Astrocyte of the spinal cord (primary cell): ENCODE measurements around the gene CYTH1.

Experiments
- DNase-seq: peaks from one replicate; pipeline ENCODE4 v3.0.0; 2011; ENCODE audit warnings: low read depth, low spot score
- H3K4me3 ChIP-seq: 2 replicates; pipeline ENCODE4 v1.5.1; 2011; ENCODE audit warnings: low read depth, mild to moderate bottlenecking, low read length, moderate library complexity
- in situ Hi-C: cut with HindIII; loops from 2 replicates; pipeline ENCODE4 v1.10.0; 2017; ENCODE audit warnings: low sequenced_read_pairs
- TF ChIP-seq, protein P1 (sequence below): IDR thresholded peaks from 2 replicates; pipeline ENCODE4 v1.5.1; 2012; ENCODE audit warnings: low read depth, mild to moderate bottlenecking, low read length, inconsistent platforms

CYTH1 gene

DNA sequence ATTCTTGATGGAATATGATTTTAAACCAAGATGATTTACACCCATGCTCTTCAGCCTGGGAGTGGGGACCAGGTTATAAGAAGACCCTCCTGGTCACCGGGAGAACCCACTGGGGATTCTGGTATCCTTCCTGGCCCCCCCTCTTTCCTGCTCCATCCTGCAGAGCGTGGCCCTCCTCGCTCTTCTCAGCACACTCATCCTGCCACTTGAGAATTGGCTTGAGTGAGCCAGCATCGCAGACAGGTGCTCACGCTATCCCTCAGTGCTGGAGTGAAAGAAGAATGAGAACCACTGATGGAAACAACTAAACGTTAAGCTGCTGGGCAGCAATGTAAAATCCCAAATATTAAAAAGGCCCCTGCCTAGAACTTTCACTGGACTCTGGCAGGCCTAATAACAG, 98.0 kb downstream of the CYTH1 start:
- in situ Hi-C loops, result no loop called here

DNA sequence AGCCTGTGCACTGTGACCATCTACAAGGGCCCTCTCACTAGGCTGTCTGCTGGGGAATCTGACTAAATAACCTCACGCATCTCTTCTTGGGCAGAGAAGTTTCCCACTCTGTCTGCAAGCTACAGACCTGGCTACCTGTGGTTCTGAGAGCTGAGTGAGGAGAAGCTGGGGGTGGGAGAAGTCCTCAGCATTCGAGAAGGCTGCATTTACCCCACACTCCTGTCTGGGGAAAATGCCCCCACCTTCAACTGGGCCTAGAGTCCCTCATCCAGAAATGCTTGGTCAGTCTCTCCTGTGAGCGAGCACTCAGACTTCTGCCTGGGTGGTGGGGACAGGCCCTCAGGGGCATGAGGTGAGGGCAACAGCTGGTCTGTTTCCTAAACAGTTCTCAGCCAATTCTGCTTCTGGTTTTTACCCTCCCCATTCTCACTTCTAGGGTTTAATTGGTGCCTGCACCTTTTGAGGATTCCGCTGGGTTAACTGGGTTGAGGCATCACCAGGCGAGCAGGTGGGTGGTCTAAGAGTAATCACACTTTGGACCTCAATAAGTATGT, 98.6 kb downstream of the CYTH1 start:
- TF ChIP-seq, protein P1, sequence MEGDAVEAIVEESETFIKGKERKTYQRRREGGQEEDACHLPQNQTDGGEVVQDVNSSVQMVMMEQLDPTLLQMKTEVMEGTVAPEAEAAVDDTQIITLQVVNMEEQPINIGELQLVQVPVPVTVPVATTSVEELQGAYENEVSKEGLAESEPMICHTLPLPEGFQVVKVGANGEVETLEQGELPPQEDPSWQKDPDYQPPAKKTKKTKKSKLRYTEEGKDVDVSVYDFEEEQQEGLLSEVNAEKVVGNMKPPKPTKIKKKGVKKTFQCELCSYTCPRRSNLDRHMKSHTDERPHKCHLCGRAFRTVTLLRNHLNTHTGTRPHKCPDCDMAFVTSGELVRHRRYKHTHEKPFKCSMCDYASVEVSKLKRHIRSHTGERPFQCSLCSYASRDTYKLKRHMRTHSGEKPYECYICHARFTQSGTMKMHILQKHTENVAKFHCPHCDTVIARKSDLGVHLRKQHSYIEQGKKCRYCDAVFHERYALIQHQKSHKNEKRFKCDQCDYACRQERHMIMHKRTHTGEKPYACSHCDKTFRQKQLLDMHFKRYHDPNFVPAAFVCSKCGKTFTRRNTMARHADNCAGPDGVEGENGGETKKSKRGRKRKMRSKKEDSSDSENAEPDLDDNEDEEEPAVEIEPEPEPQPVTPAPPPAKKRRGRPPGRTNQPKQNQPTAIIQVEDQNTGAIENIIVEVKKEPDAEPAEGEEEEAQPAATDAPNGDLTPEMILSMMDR, result no peak
- H3K4me3 ChIP-seq, result no peak overlapping the region
- no peak for DNase-seq
- in situ Hi-C loops, result no loop called here

More for the DNA sequence above, 98.0 kb downstream of the CYTH1 start:
- H3K4me3 ChIP-seq, result no peak overlapping the region
- TF ChIP-seq, protein P1, result no peak
- DNase-seq, result no peak

DNA sequence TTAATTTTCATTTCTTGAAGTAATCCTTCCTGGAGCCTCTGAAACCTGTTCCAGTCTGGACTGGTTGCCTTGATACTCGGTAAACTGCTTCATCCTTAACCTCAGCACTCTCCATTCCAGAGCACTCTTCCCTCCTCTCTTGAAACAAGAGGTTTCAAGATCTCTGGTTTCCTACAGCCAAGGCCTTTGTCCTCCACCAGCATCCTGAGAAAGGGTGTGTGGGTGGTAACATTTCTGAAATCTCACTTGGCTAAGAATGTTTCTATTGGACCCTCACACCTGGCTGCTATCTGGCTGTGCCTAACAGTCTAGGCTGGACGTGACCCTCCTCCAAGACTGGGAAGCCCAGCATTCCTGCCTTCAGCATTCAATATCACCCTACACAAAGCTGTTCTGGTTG, 99.7 kb downstream of the CYTH1 start:
- TF ChIP-seq, protein P1, result no peak
- in situ Hi-C loops, result no loop called here
- H3K4me3 ChIP-seq, result no peak overlapping the region
- no peak for DNase-seq

DNA sequence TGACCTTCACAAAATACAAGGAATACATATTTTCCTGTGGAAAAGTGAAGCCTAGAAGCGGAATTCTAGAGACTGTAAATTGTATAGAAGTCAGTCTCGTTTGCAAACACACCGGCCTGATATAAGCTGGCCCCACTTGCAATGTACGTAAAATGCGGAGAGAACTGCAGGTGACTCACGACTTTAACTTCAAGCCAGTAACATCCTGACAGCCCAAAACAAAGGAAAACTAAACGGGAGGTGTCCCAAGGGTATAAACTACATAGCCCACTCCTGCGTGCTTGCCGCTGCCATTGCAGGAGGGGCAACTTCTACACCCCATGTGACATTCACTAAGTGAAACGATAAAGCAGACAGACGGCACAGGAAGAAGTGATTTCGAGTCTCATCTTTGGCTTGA, 101.6 kb downstream of the CYTH1 start:
- TF ChIP-seq, protein P1, result no peak
- H3K4me3 ChIP-seq, result peak overlapping the region; percentile 12
- peak; percentile 50 for DNase-seq
- in situ Hi-C loops, result no loop called here

DNA sequence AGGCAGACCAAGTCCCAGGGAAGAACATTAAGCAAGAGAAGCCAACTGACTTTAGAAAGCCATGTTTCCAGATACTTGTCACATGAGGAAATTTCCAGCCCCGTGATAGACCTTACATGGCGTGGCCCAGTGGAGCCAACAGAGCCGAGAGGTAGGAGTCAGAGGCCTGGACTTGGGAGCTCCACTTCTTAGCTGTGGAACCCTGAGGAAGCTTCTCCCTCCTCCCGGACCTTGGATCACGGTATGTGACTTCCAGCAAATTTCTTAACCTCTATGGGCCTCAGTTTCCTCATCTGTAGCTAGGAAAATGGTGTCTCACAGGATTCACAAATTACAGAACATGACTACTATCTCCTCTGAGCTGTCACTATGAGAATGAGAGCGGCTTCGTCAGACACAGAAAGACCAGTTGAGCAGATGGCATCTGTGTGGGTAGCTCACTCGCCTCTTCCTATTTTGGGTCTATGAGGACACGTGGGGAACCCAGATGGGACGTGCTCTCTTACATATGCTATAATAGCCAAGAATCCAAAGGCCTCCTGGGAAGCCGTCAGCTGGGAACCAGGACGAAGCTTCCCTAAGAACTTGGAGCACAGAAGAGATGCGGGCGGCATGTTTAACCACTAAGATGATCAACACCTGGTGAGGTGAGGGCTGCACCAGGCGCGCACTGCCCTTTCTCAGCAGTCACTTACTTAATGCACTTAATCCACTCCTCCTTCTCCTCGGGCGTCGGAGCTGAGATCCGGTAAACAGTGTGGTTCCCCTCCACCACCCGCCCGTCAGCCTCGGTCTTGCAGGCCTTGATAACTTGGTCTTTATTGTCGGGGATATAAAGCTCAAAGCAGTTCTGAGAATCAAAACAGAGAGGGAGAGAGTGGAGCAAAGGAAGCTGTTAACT, 102.3 kb downstream of the CYTH1 start:
- TF ChIP-seq, protein P1, result no peak
- no peak for DNase-seq
- in situ Hi-C loops, result no loop called here
- no peak overlapping the region for H3K4me3 ChIP-seq

DNA sequence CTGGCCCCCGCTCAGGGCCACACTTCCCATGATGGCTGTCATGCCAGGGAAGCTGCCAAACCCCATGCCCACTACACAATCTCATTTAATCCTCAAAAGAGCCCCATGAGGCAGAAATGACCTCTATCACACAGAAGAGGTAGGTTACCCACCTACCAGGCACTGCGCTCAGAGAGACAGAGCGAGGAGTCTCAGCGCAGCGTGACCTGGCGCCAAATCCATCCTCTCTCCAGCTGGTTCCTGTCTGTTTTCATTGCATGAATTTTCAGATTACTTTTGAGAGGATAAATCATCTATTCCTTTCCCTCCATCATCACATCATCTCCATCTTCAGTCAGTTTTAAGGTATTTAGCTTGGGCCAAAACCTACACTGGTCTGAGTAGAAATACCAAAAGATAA, 103.4 kb downstream of the CYTH1 start:
- TF ChIP-seq, protein P1, result no peak
- DNase-seq, result no peak
- no peak overlapping the region for H3K4me3 ChIP-seq
- in situ Hi-C loops, result no loop called here
